Liver (tissue), 9 donors: ENCODE data around the gene PCBP1. TPM values are rescaled to one million over a fixed set of nuclear protein-coding genes. Genes with fewer than 3 reads are reported as not detected.

Source experiments
- DNase-seq: peaks from one replicate; pipeline ENCODE4 v3.0.0-alpha.2; 2017; ENCODE audit warnings: low spot score
- H3K27ac ChIP-seq, 2 donors: one replicate each; pipeline ENCODE4 v1.7.0; 2013; ENCODE audit warnings: inconsistent platforms in 2 of 2, low read length in 2 of 2, control low read depth in 1 of 2, low read depth in 1 of 2, mild to moderate bottlenecking in 1 of 2
- H3K27me3 ChIP-seq, 4 donors: one replicate each; pipeline versions ENCODE4 v1.6.1 to v1.7.0; 2013; ENCODE audit warnings: low read length in 3 of 4, inconsistent platforms in 1 of 4, mild to moderate bottlenecking in 1 of 4, moderate library complexity in 1 of 4; ENCODE audit not compliant: control insufficient read depth in 4 of 4, insufficient read depth in 4 of 4
- H3K36me3 ChIP-seq, 4 donors: one replicate each; pipeline versions ENCODE4 v1.6.1 to v1.7.0; 2013; ENCODE audit warnings: low read length in 3 of 4, mild to moderate bottlenecking in 3 of 4, low read depth in 1 of 4, moderate library complexity in 1 of 4; ENCODE audit not compliant: control insufficient read depth in 4 of 4, insufficient read depth in 3 of 4
- H3K4me1 ChIP-seq, 4 donors: one replicate each; pipeline versions ENCODE4 v1.6.1 to v1.7.0; 2013; ENCODE audit warnings: low read length in 3 of 4, mild to moderate bottlenecking in 3 of 4, moderate library complexity in 1 of 4; ENCODE audit not compliant: control insufficient read depth in 4 of 4, insufficient read depth in 4 of 4
- H3K4me3 ChIP-seq, 3 donors: one replicate each; pipeline versions ENCODE4 v1.6.1 to v1.7.0; 2013; ENCODE audit warnings: low read length in 3 of 3, control low read depth in 1 of 3, low read depth in 1 of 3, mild to moderate bottlenecking in 1 of 3
- H3K9ac ChIP-seq, 2 donors: one replicate each; pipeline ENCODE4 v1.7.0; 2013; ENCODE audit warnings: low read length in 2 of 2, mild to moderate bottlenecking in 2 of 2, moderate library complexity in 2 of 2, control low read depth in 1 of 2, low read depth in 1 of 2
- H3K9me3 ChIP-seq, 4 donors: one replicate each; pipeline versions ENCODE4 v1.6.1 to v1.7.0; 2013; ENCODE audit warnings: low read length in 3 of 4; ENCODE audit not compliant: control insufficient read depth in 4 of 4
- ATF3 ChIP-seq: IDR thresholded peaks from 2 replicates; pipeline ENCODE4 v1.6.1; 2016; ENCODE audit warnings: antibody characterized with exemption
- CTCF ChIP-seq: fragments of 150-350 bp; IDR thresholded peaks from 2 replicates; pipeline ENCODE4 v1.5.1; 2017; ENCODE audit warnings: improper control_type of control experiment, low read depth, low read length; ENCODE audit not compliant: missing input control
- EGR1 ChIP-seq, 2 donors: IDR thresholded peaks; 2 replicates each; pipeline ENCODE4 v1.6.1; 2016 to 2018; ENCODE audit warnings: antibody characterized with exemption in 2 of 2, low read depth in 2 of 2
- FOXA1 ChIP-seq: IDR thresholded peaks from 2 replicates; pipeline ENCODE4 v1.6.1; 2016; ENCODE audit warnings: antibody characterized with exemption
- GABPA ChIP-seq, 2 donors: IDR thresholded peaks in 1 of 2; conservative IDR thresholded peaks in 1 of 2; 2 replicates each; pipeline ENCODE4 v1.6.1; 2016; ENCODE audit warnings: antibody characterized with exemption in 2 of 2, mild to moderate bottlenecking in 1 of 2, moderate library complexity in 1 of 2
- HNF4A ChIP-seq, 2 donors: conservative IDR thresholded peaks; 2 replicates each; pipeline ENCODE4 v1.6.1; 2016; ENCODE audit warnings: antibody characterized with exemption in 2 of 2, mild to moderate bottlenecking in 2 of 2
- HNF4G ChIP-seq: IDR thresholded peaks from 2 replicates; pipeline ENCODE4 v1.6.1; 2016; ENCODE audit warnings: antibody characterized with exemption
- MAX ChIP-seq: IDR thresholded peaks from 2 replicates; pipeline ENCODE4 v1.6.1; 2016; ENCODE audit warnings: antibody characterized with exemption
- RAD21 ChIP-seq, 2 donors: IDR thresholded peaks; 2 replicates each; pipeline ENCODE4 v1.6.1; 2016; ENCODE audit warnings: antibody characterized with exemption in 2 of 2, mild to moderate bottlenecking in 2 of 2
- REST ChIP-seq: IDR thresholded peaks from 2 replicates; pipeline ENCODE4 v1.6.1; 2016; ENCODE audit warnings: antibody characterized with exemption, mild to moderate bottlenecking
- RXRA ChIP-seq, 2 donors: IDR thresholded peaks; 2 replicates each; pipeline ENCODE4 v1.6.1; 2017 to 2018; ENCODE audit warnings: antibody characterized with exemption in 2 of 2, mild to moderate bottlenecking in 1 of 2
- SP1 ChIP-seq: IDR thresholded peaks from 2 replicates; pipeline ENCODE4 v1.6.1; 2018; ENCODE audit warnings: antibody characterized with exemption, mild to moderate bottlenecking
- TAF1 ChIP-seq: conservative IDR thresholded peaks from 2 replicates; pipeline ENCODE4 v1.6.1; 2016; ENCODE audit warnings: antibody characterized with exemption, mild to moderate bottlenecking
- ZBTB33 ChIP-seq: IDR thresholded peaks from 2 replicates; pipeline ENCODE4 v1.6.1; 2016; ENCODE audit warnings: antibody characterized with exemption
- WGBS: extraction: QIAGEN DNeasy Blood & Tissue Kit; methylation state at CpG from one replicate; pipeline ENCODE4 v1.1.7; 2013; 5-methylcytosine and 5-hydroxymethylcytosine counted together
- polyA plus RNA-seq, 2 donors: library from polyadenylated mRNA; stranded (reverse) in 1 of 2; unstranded in 1 of 2; fragments of 200-250 nt in 1 of 2; fragments of >200 nt in 1 of 2; fragmentation: Nextera tagmentation in 1 of 2; extraction: Ambion mirVana in 1 of 2; gene quantifications; one replicate each; pipeline versions ENCODE4 v1.2.1 to v1.2.3, GENCODE V29; 2013 to 2015
- total RNA-seq, 2 donors: library from RNA; depleted of rRNA; stranded (reverse); fragments of >200 nt; gene quantifications; one replicate each; pipeline ENCODE4 v1.2.3, GENCODE V29; 2014
- donor health status: healthy.
- donor health status: healthy.
- donor health status: healthy.
- donor health status: healthy.
- donor health status: healthy.

PCBP1 gene
- total and polyA plus RNA-seq, 4 donors = 64.0 to 202 (median 87.9) TPM

GRCh38 chr2:70039366-70039765, 47.9 kb upstream of the PCBP1 start (continued):
- TF ChIP-seq CTCF (no peak), ATF3 (no peak), GABPA (IDR thresholded peaks at IDR 0.05 in 1 of 2, conservative IDR thresholded peaks at IDR 0.05 in 1 of 2) (no peak), TAF1 (no peak), MAX (no peak), SP1 (no peak)

GRCh38 chr2:70041663-70042062, 45.6 kb upstream of the PCBP1 start:
- no peak overlapping the region for H3K4me3 ChIP-seq
- H3K27me3 ChIP-seq = no peaks in the 10 kb centered on the region
- H3K9me3 ChIP-seq = no peaks in the 10 kb centered on the region
- H3K9ac ChIP-seq = no peak overlapping the region
- no peak overlapping the region for H3K27ac ChIP-seq
- H3K36me3 ChIP-seq = peaks cover 0 to 9% (median 3%) of the 10 kb centered on the region in 4 donors
- WGBS = 86% methylated on average over 3 of the region's 3 CpGs
- TF ChIP-seq CTCF (no peak), FOXA1 (no peak), HNF4G (no peak), RXRA (IDR thresholded peaks at IDR 0.05) (no peak), MAX (no peak), TAF1 (no peak), REST (no peak), GABPA (IDR thresholded peaks at IDR 0.05 in 1 of 2, conservative IDR thresholded peaks at IDR 0.05 in 1 of 2) (no peak), RAD21 (IDR thresholded peaks at IDR 0.05) (no peak), EGR1 (IDR thresholded peaks at IDR 0.05; ENCODE audit: low read depth in 2 of 2) (no peak), HNF4A (conservative IDR thresholded peaks at IDR 0.05) (no peak), ZBTB33 (no peak), SP1 (no peak)
- H3K4me1 ChIP-seq = no peaks in the 10 kb centered on the region
- DNase-seq = no peak
